SK-N-SH (cell line): Measurements from ENCODE around the gene DNAH14. TPM values are rescaled to one million over a fixed set of nuclear protein-coding genes. Genes with fewer than 3 reads are reported as not detected.

Experiments
- CTCF ChIA-PET: fragments of 300-600, 350-600 bp; formaldehyde crosslinking; extraction: SDS; loops from one replicate; lab custom pipeline; 2021; lab: Yijun Ruan, JAX
- POLR2A ChIA-PET: fragments of 350-600 bp; sonication (Branson Sonifier 250); formaldehyde crosslinking; extraction: SDS; loops from one replicate; lab custom pipeline; 2020; ENCODE audit warnings: antibody characterized with exemption, inconsistent platforms; lab: Yijun Ruan, JAX
- DNase-seq: peaks from one replicate; pipeline ENCODE4 v3.0.0; 2012
- H2AFZ ChIP-seq: fragments of 200-600 bp; sonication (generic); 2 replicates; pipeline ENCODE4 v1.8.1; 2016; ENCODE audit warnings: antibody characterized with exemption, mild to moderate bottlenecking, low read depth
- H3F3A ChIP-seq: fragments of 200-600 bp; sonication (generic); replicated peaks from 2 replicates; pipeline ENCODE3; 2016; ENCODE audit warnings: antibody characterized with exemption, mild to moderate bottlenecking; ENCODE audit not compliant: insufficient read depth
- H3K27ac ChIP-seq, 2 experiments: fragments of 200-500 bp in 1 of 2; fragments of 200-600 bp in 1 of 2; sonication (Bioruptor generic) in 1 of 2; sonication (generic), shearing (Covaris generic) in 1 of 2; 2 replicates each; pipeline versions ENCODE4 v1.5.1 to v1.6.1; 2014 to 2016; ENCODE audit warnings: low read depth in 2 of 2, inconsistent platforms in 1 of 2, low read length in 1 of 2, mild to moderate bottlenecking in 1 of 2, mixed read lengths in 1 of 2
- H3K27me3 ChIP-seq: fragments of 200-600 bp; sonication (generic), shearing (Covaris generic); 2 replicates; pipeline ENCODE4 v1.6.1; 2016; ENCODE audit warnings: mixed run types; ENCODE audit not compliant: insufficient read depth
- H3K36me3 ChIP-seq, 2 experiments: fragments of 200-500 bp in 1 of 2; fragments of 200-600 bp in 1 of 2; sonication (Bioruptor generic) in 1 of 2; sonication (generic) in 1 of 2; replicated peaks in 1 of 2; 2 replicates each; pipeline versions ENCODE3 to v1.5.1; 2014 to 2016; ENCODE audit warnings: low read length in 1 of 2, mild to moderate bottlenecking in 1 of 2; ENCODE audit not compliant: insufficient read depth in 2 of 2, control insufficient read depth in 1 of 2
- H3K4me1 ChIP-seq, 2 experiments: fragments of 200-500 bp in 1 of 2; fragments of 200-600 bp in 1 of 2; sonication (Bioruptor generic) in 1 of 2; sonication (generic), shearing (Covaris generic) in 1 of 2; 2 replicates each; pipeline versions ENCODE4 v1.5.1 to v1.6.1; 2014 to 2016; ENCODE audit warnings: low read depth in 1 of 2, low read length in 1 of 2, mixed run types in 1 of 2; ENCODE audit not compliant: insufficient read depth in 2 of 2, control insufficient read depth in 1 of 2
- H3K4me2 ChIP-seq: fragments of 200-600 bp; sonication (generic), shearing (Covaris generic); 2 replicates; pipeline ENCODE4 v1.6.1; 2017; ENCODE audit warnings: mixed run types
- H3K4me3 ChIP-seq, 2 experiments: fragments of 200-500 bp in 1 of 2; fragments of 200-600 bp in 1 of 2; sonication (Bioruptor generic) in 1 of 2; sonication (generic), shearing (Covaris generic) in 1 of 2; 2 replicates each; pipeline versions ENCODE4 v1.5.1 to v1.8.1; 2014 to 2016; ENCODE audit warnings: low read depth in 2 of 2, inconsistent platforms in 1 of 2, low read length in 1 of 2, mild to moderate bottlenecking in 1 of 2, mixed read lengths in 1 of 2, moderate library complexity in 1 of 2
- H3K79me2 ChIP-seq: fragments of 200-600 bp; sonication (generic); 2 replicates; pipeline ENCODE4 v1.8.1; 2017; ENCODE audit warnings: mild to moderate bottlenecking; ENCODE audit not compliant: insufficient read depth
- H3K9ac ChIP-seq: fragments of 200-600 bp; sonication (generic); 2 replicates; pipeline ENCODE4 v1.6.1; 2017; ENCODE audit warnings: mixed run types
- H3K9me2 ChIP-seq: fragments of 200-600 bp; sonication (generic); 2 replicates; pipeline ENCODE4 v1.6.1; 2017; ENCODE audit warnings: mixed run types
- H3K9me3 ChIP-seq: fragments of 200-600 bp; sonication (generic); 2 replicates; pipeline ENCODE4 v1.6.1; 2017; ENCODE audit warnings: mixed run types, mild to moderate bottlenecking, moderate library complexity
- H4K20me1 ChIP-seq: fragments of 200-600 bp; sonication (generic); 2 replicates; pipeline ENCODE4 v1.6.1; 2017; ENCODE audit warnings: mild to moderate bottlenecking, mixed run types; ENCODE audit not compliant: insufficient read depth
- ELF1 ChIP-seq: IDR thresholded peaks from 2 replicates; pipeline ENCODE4 v1.4.0; 2012
- EP300 ChIP-seq, 2 experiments: IDR thresholded peaks; 2 replicates each; pipeline versions ENCODE4 v1.4.0 to v1.6.1; 2012; ENCODE audit warnings: borderline replicate concordance in 1 of 2, low read depth in 1 of 2, low read length in 1 of 2
- FOXJ3 ChIP-seq: sonication (generic); formaldehyde crosslinking; IDR thresholded peaks from 2 replicates; pipeline ENCODE4 v1.5.1; 2020; ENCODE audit warnings: mild to moderate bottlenecking, missing genetic modification reagents
- GABPA ChIP-seq: IDR thresholded peaks from 2 replicates; pipeline ENCODE4 v1.4.0; 2012; ENCODE audit warnings: low read depth, mild to moderate bottlenecking
- JUND ChIP-seq: IDR thresholded peaks from 2 replicates; pipeline ENCODE4 v1.4.0; 2012
- POLR2AphosphoS5 ChIP-seq: IDR thresholded peaks from 2 replicates; pipeline ENCODE4 v1.6.1; 2012; ENCODE audit warnings: low read depth, low read length
- RAD21 ChIP-seq: IDR thresholded peaks from 2 replicates; pipeline ENCODE4 v1.6.1; 2012; ENCODE audit warnings: mild to moderate bottlenecking, low read length
- RCOR1 ChIP-seq: fragments of 150-350 bp; IDR thresholded peaks from 2 replicates; pipeline ENCODE4 v1.6.1; 2017; ENCODE audit warnings: antibody characterized with exemption, low read length
- REST ChIP-seq: IDR thresholded peaks from 2 replicates; pipeline ENCODE4 v1.6.1; 2012; ENCODE audit warnings: mild to moderate bottlenecking, low read depth, low read length, moderate library complexity
- SIN3A ChIP-seq: IDR thresholded peaks from 2 replicates; pipeline ENCODE4 v1.6.1; 2012; ENCODE audit warnings: low read depth, mild to moderate bottlenecking, low read length, moderate library complexity, borderline replicate concordance
- TCF12 ChIP-seq: IDR thresholded peaks from 2 replicates; pipeline ENCODE4 v1.4.0; 2012
- TEAD4 ChIP-seq: IDR thresholded peaks from 2 replicates; pipeline ENCODE4 v1.4.0; 2012; ENCODE audit warnings: mild to moderate bottlenecking, borderline replicate concordance; ENCODE audit not compliant: insufficient read depth
- USF2 ChIP-seq: fragments of 150-350 bp; IDR thresholded peaks from 2 replicates; pipeline ENCODE4 v1.6.1; 2017; ENCODE audit warnings: antibody characterized with exemption, low read length, low read depth, borderline replicate concordance
- WGBS: methylation state at CpG from one replicate; pipeline ENCODE4 v1.1.6; 2017; ENCODE audit warnings: low lambda C conversion rate; 5-methylcytosine and 5-hydroxymethylcytosine counted together
- polyA plus RNA-seq, 3 experiments: library from polyadenylated mRNA; depleted of rRNA; stranded (reverse); fragments of >200 nt; gene quantifications; 2 replicates each; pipeline ENCODE4 v1.2.3, GENCODE V29; 2012
- TF ChIP-seq, protein P1 (sequence below): IDR thresholded peaks from 2 replicates; pipeline ENCODE4 v1.4.0; 2012; ENCODE audit warnings: low read depth, borderline replicate concordance
- TF ChIP-seq, protein P2 (sequence below): IDR thresholded peaks from 2 replicates; pipeline ENCODE4 v1.4.0; 2012; ENCODE audit warnings: low read depth, borderline replicate concordance
- TF ChIP-seq, protein P3 (sequence below): fragments of 200-600 bp; sonication (generic); IDR thresholded peaks from 2 replicates; pipeline ENCODE4 v1.6.1; 2017; ENCODE audit warnings: antibody characterized with exemption, mild to moderate bottlenecking, moderate library complexity
- TF ChIP-seq, protein P4 (sequence below): fragments of 150-350 bp; IDR thresholded peaks from 2 replicates; pipeline ENCODE4 v1.6.1; 2016; ENCODE audit warnings: mild to moderate bottlenecking, low read depth, low read length

DNAH14 gene
- polyA plus RNA-seq, 1 of the 3 experiments (the other 2 are of a cell fraction) = 8.0 TPM

GRCh38 chr1:224989615-224990014, 60.1 kb downstream of the DNAH14 start:
- CTCF ChIA-PET = no interaction called here

More at GRCh38 chr1:224989615-224990014, 60.1 kb downstream of the DNAH14 start:
- Histone ChIP-seq H3K4me2 (no peak overlapping the region), H2AFZ (no peak overlapping the region), H3K4me3 (no peak overlapping the region), H3K79me2 (no peaks in the 10 kb centered on the region), H3K27ac (no peak overlapping the region), H4K20me1 (no peaks in the 10 kb centered on the region), H3K36me3 (no peaks in the 10 kb centered on the region), H3K9me3 (no peaks in the 10 kb centered on the region), H3K4me1 (no peaks in the 10 kb centered on the region), H3K27me3 (no peaks in the 10 kb centered on the region), H3F3A (no peaks in the 10 kb centered on the region), H3K9me2 (no peaks in the 10 kb centered on the region), H3K9ac (no peak overlapping the region)
- 74% methylated on average over 1 of the region's 1 CpG for WGBS
- no peak for DNase-seq
- POLR2A ChIA-PET = no interaction called here
- TF ChIP-seq POLR2AphosphoS5 = no peak
- no peak for TF ChIP-seq USF2
- no peak for TF ChIP-seq TCF12
- TF ChIP-seq, protein P1, sequence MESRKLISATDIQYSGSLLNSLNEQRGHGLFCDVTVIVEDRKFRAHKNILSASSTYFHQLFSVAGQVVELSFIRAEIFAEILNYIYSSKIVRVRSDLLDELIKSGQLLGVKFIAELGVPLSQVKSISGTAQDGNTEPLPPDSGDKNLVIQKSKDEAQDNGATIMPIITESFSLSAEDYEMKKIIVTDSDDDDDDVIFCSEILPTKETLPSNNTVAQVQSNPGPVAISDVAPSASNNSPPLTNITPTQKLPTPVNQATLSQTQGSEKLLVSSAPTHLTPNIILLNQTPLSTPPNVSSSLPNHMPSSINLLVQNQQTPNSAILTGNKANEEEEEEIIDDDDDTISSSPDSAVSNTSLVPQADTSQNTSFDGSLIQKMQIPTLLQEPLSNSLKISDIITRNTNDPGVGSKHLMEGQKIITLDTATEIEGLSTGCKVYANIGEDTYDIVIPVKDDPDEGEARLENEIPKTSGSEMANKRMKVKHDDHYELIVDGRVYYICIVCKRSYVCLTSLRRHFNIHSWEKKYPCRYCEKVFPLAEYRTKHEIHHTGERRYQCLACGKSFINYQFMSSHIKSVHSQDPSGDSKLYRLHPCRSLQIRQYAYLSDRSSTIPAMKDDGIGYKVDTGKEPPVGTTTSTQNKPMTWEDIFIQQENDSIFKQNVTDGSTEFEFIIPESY = no peak
- no peak for TF ChIP-seq GABPA
- TF ChIP-seq SIN3A = no peak
- TF ChIP-seq, protein P2, sequence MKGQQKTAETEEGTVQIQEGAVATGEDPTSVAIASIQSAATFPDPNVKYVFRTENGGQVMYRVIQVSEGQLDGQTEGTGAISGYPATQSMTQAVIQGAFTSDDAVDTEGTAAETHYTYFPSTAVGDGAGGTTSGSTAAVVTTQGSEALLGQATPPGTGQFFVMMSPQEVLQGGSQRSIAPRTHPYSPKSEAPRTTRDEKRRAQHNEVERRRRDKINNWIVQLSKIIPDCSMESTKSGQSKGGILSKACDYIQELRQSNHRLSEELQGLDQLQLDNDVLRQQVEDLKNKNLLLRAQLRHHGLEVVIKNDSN = no peak
- no peak for TF ChIP-seq TEAD4
- TF ChIP-seq, protein P3, sequence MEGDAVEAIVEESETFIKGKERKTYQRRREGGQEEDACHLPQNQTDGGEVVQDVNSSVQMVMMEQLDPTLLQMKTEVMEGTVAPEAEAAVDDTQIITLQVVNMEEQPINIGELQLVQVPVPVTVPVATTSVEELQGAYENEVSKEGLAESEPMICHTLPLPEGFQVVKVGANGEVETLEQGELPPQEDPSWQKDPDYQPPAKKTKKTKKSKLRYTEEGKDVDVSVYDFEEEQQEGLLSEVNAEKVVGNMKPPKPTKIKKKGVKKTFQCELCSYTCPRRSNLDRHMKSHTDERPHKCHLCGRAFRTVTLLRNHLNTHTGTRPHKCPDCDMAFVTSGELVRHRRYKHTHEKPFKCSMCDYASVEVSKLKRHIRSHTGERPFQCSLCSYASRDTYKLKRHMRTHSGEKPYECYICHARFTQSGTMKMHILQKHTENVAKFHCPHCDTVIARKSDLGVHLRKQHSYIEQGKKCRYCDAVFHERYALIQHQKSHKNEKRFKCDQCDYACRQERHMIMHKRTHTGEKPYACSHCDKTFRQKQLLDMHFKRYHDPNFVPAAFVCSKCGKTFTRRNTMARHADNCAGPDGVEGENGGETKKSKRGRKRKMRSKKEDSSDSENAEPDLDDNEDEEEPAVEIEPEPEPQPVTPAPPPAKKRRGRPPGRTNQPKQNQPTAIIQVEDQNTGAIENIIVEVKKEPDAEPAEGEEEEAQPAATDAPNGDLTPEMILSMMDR = no peak
- TF ChIP-seq, protein P4, sequence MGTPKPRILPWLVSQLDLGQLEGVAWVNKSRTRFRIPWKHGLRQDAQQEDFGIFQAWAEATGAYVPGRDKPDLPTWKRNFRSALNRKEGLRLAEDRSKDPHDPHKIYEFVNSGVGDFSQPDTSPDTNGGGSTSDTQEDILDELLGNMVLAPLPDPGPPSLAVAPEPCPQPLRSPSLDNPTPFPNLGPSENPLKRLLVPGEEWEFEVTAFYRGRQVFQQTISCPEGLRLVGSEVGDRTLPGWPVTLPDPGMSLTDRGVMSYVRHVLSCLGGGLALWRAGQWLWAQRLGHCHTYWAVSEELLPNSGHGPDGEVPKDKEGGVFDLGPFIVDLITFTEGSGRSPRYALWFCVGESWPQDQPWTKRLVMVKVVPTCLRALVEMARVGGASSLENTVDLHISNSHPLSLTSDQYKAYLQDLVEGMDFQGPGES = no peak
- no peak for TF ChIP-seq FOXJ3 (CRISPR knock-in tag)
- TF ChIP-seq REST = no peak
- TF ChIP-seq ELF1 = no peak
- no peak for TF ChIP-seq EP300 (IDR thresholded peaks at IDR 0.05; ENCODE audit: borderline replicate concordance in 1 of 2, low read depth in 1 of 2, low read length in 1 of 2)
- TF ChIP-seq JUND = no peak
- TF ChIP-seq RAD21 = no peak
- TF ChIP-seq RCOR1 = no peak
